Cardiac muscle cell (in vitro differentiated cells and primary cell): ENCODE measurements around the gene IL4. TPM values are rescaled to one million over a fixed set of nuclear protein-coding genes. Genes with fewer than 3 reads are reported as not detected.

Source experiments
- DNase-seq, 2 donors: peaks; one replicate each; pipeline versions ENCODE4 v3.0.0 to v3.0.0-alpha.2; 2010 to 2017; ENCODE audit warnings: low read depth in 1 of 2, low spot score in 1 of 2
- H3K27ac ChIP-seq: fragments of 200-600 bp; sonication (generic); 2 replicates; pipeline ENCODE4 v1.5.1; 2016
- H3K27me3 ChIP-seq: fragments of 200-600 bp; sonication (generic); 2 replicates; pipeline ENCODE4 v1.6.0; 2016; ENCODE audit warnings: control low read depth
- H3K36me3 ChIP-seq: fragments of 200-600 bp; sonication (generic); 2 replicates; pipeline ENCODE4 v1.5.1; 2016; ENCODE audit warnings: control low read depth
- H3K4me1 ChIP-seq: fragments of 200-600 bp; sonication (generic); 2 replicates; pipeline ENCODE4 v1.8.1; 2017; ENCODE audit warnings: low read depth, mild to moderate bottlenecking, mixed run types
- H3K4me3 ChIP-seq: fragments of 200-600 bp; sonication (generic); 2 replicates; pipeline ENCODE4 v1.5.1; 2016; ENCODE audit warnings: mild to moderate bottlenecking
- H3K9me3 ChIP-seq: fragments of 200-600 bp; sonication (generic); 2 replicates; pipeline ENCODE4 v1.5.1; 2017; ENCODE audit warnings: low read depth, mild to moderate bottlenecking, control low read depth
- CTCF ChIP-seq: IDR thresholded peaks from 2 replicates; pipeline ENCODE4 v1.5.1; 2012; ENCODE audit warnings: low read depth, mild to moderate bottlenecking, low read length
- polyA plus RNA-seq: library from polyadenylated mRNA; unstranded; fragments of >200 nt; fragmentation: Nextera tagmentation; extraction: Ambion mirVana; gene quantifications from 2 replicates; pipeline ENCODE4 v1.2.1, GENCODE V29; 2016
- total RNA-seq: library from RNA; depleted of rRNA; stranded (reverse); fragments of >200 nt; gene quantifications from 2 replicates; pipeline ENCODE4 v1.2.3, GENCODE V29; 2016

IL4 gene
- total and polyA plus RNA-seq, 2 experiments from 2014 or later, result not detected

DNA sequence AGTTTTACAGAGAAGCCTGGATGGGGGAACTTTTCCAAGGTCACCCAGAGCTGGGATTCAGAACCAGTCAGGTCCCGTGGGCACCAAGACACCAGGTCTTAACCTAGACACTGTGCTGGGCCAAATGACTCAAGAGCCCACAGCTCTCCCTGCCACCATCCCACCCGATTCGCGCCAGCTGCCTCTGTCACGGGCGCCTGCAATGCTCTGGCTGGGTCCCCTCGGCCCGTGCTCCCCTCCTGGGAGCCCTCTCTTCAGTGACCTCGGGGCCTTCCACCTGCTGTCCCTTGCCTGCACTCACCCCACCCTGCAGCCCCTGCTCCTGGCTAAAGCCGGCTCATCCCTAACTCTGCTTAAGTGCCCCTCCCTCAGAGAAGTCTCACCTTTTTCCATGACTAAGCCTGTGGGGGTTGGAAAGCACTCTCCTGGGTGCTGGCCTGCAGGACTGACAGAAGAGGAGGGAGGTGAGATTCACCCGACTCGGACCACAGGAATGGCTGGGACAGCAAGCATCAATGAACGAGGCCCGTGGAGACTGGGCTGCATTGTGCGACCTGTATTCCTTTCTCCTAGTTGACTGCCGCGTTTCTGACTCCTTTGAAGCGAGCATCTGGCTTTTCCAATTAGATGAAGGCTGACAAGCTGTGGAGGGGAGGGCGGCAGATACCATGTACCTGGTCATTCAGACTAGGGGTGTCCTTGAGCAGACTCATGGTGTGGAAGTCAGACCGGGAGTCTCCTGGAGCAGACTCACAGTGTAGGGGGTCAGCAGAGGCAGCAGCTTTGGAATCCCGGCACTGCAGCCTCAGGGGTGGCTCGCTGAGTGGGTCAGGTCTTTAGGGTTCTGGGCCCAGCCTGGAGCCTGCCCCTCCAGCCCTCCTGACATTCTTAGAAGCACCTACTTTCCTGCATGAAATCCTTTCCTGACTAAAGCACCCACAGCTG, 5.8 kb upstream of the IL4 start:
- H3K27me3 ChIP-seq, result no peaks in the 10 kb centered on the region
- no peaks in the 10 kb centered on the region for H3K9me3 ChIP-seq
- no peak for TF ChIP-seq CTCF
- no peaks in the 10 kb centered on the region for H3K36me3 ChIP-seq
- no peak overlapping the region for H3K27ac ChIP-seq
- peaks cover 10% of the 10 kb centered on the region for H3K4me1 ChIP-seq
- H3K4me3 ChIP-seq, result no peak overlapping the region
- no peak for DNase-seq

DNA sequence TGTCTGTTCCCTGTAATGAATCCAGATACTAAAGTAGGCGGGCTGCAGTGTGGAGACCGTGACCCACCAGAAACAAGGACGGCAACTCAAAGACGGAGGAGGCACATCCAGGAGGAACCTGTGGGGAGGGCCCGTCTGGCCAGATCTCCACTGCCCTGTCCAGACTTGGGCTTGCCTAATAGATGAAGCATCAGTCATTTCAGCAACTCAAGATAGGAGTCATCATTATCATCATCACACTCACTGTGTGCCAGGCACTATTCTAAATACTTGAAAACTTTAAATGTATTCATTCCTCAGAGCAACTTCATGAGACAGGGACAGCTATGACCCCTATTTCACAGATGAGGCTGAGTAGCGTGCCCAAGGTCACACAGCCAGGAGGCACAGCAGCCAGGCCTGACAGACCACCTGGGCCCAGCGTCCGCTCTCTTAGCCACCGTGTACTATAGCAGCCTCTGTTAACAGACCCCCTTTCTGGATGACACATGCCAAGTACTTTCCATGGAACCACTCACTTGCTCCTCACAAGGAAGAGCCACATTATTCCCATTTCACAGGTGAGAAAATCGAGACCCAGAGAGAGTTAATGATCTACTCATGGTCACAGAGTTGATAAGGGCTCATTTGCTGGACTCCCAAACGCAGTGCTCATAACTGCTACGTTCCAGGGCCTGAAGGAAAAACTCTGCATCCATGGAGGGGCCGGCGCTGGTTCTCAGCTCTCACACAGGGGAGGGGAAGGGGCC, 4.9 kb upstream of the IL4 start:
- Histone ChIP-seq H3K4me3 (no peak overlapping the region), H3K4me1 (peaks cover 2% of the 10 kb centered on the region), H3K36me3 (no peaks in the 10 kb centered on the region), H3K27me3 (no peaks in the 10 kb centered on the region), H3K27ac (no peak overlapping the region), H3K9me3 (no peaks in the 10 kb centered on the region)
- no peak for DNase-seq
- TF ChIP-seq CTCF, result no peak

DNA sequence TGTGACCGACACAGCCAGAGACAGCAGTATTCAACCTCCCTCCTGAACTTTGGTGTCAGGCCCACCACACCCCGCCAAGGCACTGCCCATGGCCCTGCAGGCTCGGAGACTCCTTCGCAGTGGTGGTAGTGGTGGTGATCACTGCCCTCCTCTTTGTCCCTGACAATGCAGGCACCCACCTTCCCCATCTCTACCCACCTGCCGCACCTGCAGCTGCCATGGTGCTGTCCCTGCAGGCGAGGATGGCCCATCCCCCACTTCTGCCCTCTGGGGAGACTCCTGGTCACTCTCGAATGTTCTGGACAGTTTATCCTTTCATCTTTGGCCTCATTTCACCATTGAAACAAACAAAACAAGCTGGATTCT, 4.4 kb upstream of the IL4 start:
- no peak for TF ChIP-seq CTCF
- Histone ChIP-seq H3K4me1 (no peaks in the 10 kb centered on the region), H3K36me3 (no peaks in the 10 kb centered on the region), H3K27ac (no peak overlapping the region), H3K9me3 (no peaks in the 10 kb centered on the region), H3K27me3 (no peaks in the 10 kb centered on the region), H3K4me3 (no peak overlapping the region)
- DNase-seq, result no peak

- Histone ChIP-seq H3K36me3 (no peaks in the 10 kb centered on the region), H3K4me1 (no peaks in the 10 kb centered on the region), H3K9me3 (no peaks in the 10 kb centered on the region), H3K4me3 (no peak overlapping the region), H3K27me3 (no peaks in the 10 kb centered on the region), H3K27ac (no peak overlapping the region)
- peak in 1 of 2 donors; percentile 4 for DNase-seq
- TF ChIP-seq CTCF, result no peak
Measured at GRCh38 chr5:132669966-132670882, 3.6 kb upstream of the IL4 start.

GRCh38 chr5:132671000-132671399, 2.8 kb upstream of the IL4 start:
- DNase-seq, result no peak
- H3K4me3 ChIP-seq, result no peak overlapping the region
- H3K27ac ChIP-seq, result no peak overlapping the region
- TF ChIP-seq CTCF, result no peak
- H3K27me3 ChIP-seq, result no peaks in the 10 kb centered on the region
- H3K4me1 ChIP-seq, result no peaks in the 10 kb centered on the region
- H3K36me3 ChIP-seq, result no peaks in the 10 kb centered on the region
- H3K9me3 ChIP-seq, result no peaks in the 10 kb centered on the region
